GM19452 (cell line): Measurements from ENCODE around the gene SLC8B1.

Experiments
- ATAC-seq: cut with Tn5 transposase; IDR thresholded peaks from one replicate; pipeline ENCODE4 v1.9.1; 2021; ENCODE audit not compliant: unreplicated experiment

The SLC8B1 gene

GRCh38 chr12:113334786-113335539 lies at the start of gene SLC8B1:
TSS of gene SLC8B1 (minus strand) at chr12:113335109. CDS start at chr12:113332878, 2,231 bp downstream.
- peak; percentile 96 for ATAC-seq

GRCh38 chr12:113382206-113382605 lies 47.3 kb upstream of the SLC8B1 start:
- no peak for ATAC-seq

- ATAC-seq = no peak
These were observed 46.3 kb upstream of the SLC8B1 start for GRCh38 chr12:113381220-113381619.

DNA sequence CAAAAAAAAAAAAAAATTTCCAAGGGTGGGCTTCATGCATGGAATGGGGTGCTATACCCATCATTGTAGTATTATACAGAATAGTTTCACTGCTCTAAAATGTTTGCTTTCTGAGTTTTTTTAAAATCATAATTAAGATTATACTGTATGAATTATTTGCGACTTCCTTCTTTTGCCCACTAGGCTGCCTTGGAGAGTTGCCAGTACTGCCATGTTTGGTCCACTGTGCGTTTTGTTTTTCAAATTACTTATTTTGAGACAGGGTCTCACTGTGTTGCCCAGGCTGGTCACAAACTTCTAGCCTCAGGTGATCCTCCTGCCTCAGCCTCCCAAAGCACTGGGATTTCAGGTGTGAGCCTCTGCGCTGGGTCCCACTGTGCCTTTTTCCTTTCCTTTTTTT lies 43.4 kb upstream of the SLC8B1 start:
- no peak for ATAC-seq

DNA sequence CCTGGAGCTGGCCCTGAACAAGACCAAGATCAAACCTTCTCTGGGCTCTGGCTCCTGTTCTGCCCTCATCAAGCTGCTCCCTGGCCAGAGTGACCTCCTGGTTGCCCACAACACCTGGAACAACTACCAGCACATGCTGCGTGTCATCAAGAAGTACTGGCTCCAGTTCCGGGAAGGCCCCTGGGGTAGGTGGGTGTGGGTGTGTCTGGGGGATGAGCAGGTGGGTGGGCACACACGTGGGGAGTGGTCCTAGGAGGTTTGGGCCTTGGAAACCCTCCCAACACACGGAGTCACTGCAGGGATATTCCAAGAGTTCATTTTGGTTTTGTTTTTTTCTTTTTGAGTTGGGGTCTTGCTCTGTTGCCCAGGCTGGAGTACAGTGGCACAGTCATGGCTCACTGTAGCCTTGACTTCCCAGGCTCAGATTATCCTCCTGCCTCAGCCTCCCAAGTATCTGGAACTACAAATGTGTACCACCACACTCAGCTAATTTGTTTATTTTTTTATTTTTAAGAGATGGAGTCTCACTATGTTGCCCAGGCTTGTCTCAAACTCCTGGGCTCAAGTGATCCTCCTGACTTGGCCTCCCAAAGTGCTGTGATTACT lies 40.0 kb upstream of the SLC8B1 start:
- no peak for ATAC-seq

DNA sequence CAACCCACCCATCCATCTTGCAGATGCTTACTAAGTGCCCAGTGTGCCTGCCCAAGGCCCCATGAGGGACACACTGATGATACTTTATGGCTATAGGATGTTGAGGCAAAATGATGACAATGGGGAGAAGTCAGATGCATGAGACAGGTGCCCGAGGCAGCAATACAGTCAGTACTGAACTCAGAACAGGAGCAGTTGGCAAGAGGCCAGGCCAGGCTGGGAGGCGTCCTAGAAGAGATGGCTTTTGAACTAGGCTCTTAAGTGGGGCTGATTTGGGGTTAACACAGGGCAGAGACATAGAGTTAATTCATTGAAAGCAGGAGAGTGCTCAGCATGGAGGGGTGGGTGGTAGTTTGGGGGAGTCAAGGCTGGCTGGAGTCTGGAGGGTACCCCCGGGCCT lies 39.1 kb upstream of the SLC8B1 start:
- no peak for ATAC-seq

GRCh38 chr12:113373440-113373839 lies 38.5 kb upstream of the SLC8B1 start:
- ATAC-seq = no peak

DNA sequence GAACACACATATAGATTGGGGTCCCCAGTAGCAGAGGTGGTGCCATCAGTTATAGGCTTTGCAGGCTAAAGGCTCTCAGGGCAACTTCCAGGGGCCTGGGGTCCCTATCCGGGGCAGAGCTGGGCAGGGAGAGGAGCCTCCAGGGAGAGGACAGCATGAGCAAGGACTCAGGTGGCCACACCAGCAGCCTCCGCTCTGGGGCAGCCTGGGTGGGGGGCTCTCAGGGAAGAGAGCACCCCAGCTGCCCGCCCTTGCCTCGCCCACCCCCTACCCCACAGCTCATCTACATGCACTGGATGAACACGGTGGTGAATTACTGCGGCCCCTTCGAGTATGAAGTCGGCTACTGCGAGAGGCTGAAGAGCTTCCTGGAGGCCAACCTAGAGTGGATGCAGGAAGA lies 37.5 kb upstream of the SLC8B1 start:
- no peak for ATAC-seq

GRCh38 chr12:113371808-113372207 lies 36.9 kb upstream of the SLC8B1 start:
- ATAC-seq = no peak

- ATAC-seq = no peak
These were observed 36.2 kb upstream of the SLC8B1 start for GRCh38 chr12:113370923-113371682.

GRCh38 chr12:113369391-113369985 lies 34.6 kb upstream of the SLC8B1 start:
- no peak for ATAC-seq

GRCh38 chr12:113368331-113368730 lies 33.4 kb upstream of the SLC8B1 start:
- no peak for ATAC-seq

DNA sequence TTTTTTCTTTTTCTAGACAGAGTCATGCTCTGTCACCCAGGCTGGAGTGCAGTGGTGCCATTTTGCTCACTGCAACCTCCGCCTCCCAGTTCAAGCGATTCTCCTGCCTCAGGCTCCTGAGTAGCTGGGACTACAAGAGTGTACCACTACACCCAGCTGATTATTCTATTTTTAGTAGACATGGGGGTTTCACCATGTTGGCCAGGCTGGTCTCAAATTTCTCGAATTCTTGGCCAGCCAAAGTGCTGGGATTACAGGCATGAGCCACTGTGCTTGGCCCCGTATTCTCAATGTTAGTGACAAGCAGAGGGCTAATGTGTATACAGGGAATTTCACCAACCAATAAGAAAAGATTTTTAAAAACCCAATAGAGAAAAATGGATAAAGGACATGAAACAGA lies 31.9 kb upstream of the SLC8B1 start:
- no peak for ATAC-seq

GRCh38 chr12:113365639-113366395 lies 30.9 kb upstream of the SLC8B1 start:
- no peak for ATAC-seq

DNA sequence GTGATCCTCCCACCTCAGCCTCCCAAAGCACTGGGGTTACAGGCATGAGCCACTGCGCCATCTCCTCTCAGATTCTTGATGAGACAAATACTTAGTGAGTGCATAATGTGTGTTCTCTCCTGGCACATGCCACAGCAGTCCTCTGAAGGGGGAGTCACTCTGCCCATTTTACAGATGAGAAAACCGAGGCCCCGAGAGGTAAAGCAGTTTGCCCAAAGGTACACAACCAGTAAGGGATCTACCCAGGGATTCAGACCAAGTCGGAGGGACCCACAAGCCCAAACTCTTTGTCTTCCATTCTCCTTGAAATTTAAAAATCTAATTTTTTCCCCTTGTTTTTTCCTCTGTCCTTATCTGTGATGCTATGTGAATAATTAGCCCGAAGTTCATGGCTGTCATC lies 29.8 kb upstream of the SLC8B1 start:
- no peak for ATAC-seq

DNA sequence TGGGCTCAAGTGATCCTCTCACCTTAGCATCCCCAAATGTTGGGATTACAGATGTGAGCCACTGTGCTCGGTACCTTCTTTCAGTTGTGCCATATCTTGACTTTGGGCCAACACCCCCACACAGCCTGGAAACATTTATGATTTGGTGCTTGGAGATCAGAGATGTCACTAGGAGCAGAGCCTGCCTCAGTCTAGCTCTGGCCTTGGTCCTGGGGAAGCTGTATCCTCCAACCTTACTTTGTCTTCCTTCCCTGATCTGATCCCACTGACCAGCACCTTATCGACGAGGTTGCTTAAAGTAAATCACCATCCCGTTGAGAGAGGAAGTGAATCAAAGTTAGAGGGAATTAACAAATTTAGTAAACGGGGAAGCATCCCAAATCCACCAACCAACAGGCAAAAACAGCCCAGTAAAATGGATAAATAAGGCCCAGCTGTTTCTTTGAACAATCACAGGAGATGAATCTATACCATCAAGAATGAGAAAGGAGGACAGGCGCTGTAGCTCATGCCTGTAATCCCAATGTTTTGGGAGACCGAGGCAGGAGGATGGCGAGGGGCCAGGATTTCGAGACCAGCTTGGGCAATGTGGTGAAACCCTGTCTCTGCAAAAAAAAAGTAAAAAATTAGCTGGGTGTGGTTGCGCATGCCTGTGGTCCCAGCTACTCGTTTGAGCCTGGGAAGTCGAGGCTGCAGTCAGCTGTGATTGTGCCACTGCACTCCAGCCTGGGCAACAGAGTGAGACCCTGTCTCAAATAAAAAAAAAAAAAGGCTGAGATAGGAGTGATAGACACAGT lies 26.9 kb upstream of the SLC8B1 start:
- ATAC-seq = no peak

- no peak for ATAC-seq
These were observed 25.2 kb upstream of the SLC8B1 start for GRCh38 chr12:113359939-113360748.

DNA sequence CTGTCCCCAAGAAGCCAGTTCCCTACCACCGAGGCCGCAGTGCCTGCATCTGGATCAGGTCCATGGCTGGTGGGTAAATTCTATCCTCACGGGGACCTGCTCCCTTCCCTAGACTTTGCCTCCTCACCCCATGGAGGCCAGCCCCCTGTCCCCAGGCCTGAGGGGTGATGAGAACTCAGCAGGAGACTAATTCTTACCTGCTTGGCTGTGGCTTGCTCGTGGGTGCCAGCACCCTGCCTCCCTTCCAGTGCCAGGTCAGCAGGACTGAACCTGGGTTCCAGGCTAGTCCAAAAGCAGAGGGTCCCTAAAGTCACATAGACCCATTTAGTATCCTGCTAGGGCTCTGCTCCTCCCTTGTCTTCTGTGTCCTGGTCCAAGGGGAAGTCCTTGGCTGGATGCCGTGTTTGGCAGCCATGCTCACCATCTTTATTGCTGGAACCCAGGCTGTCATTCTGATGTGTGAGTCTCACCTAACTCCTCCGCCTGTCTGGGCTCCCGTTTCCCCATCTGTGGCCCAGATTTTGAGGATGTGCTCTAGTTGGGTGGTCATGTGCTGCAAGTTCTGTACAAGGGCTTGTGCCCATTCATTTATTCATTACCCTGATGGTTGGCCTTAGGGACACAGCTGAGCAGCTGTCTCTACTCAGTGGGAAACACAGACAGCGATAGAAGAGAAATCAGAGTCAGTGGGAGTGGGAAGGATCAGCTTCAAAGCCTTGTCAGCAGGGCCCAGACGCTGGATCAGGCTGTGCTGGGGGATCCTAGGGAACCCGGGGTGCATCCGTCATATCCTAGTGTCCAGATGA lies 24.4 kb upstream of the SLC8B1 start:
- no peak for ATAC-seq
